Astrocyte (in vitro differentiated cells and primary cell): ENCODE results near the gene CCDC80. TPM values are rescaled to one million over a fixed set of nuclear protein-coding genes. Genes with fewer than 3 reads are reported as not detected.

Source experiments
- DNase-seq: peaks from one replicate; pipeline ENCODE4 v3.0.0-alpha.2; 2010; ENCODE audit warnings: low read depth
- FAIRE-seq: peaks from 2 replicates; lab custom pipeline; 2011; peaks lifted over from hg19 to GRCh38; lab: Jason Lieb, UNC
- H2AFZ ChIP-seq: 2 replicates; pipeline ENCODE4 v1.6.0; 2012; ENCODE audit warnings: low read depth, low read length, inconsistent platforms
- H3K27ac ChIP-seq: 2 replicates; pipeline ENCODE4 v1.5.1; 2011; ENCODE audit warnings: low read depth, low read length, inconsistent platforms
- H3K27me3 ChIP-seq: 2 replicates; pipeline ENCODE4 v1.6.0; 2011; ENCODE audit warnings: low read length, inconsistent platforms; ENCODE audit not compliant: insufficient read depth
- H3K36me3 ChIP-seq: 2 replicates; pipeline ENCODE4 v1.5.1; 2011; ENCODE audit warnings: low read length, inconsistent platforms; ENCODE audit not compliant: insufficient read depth
- H3K4me1 ChIP-seq: 2 replicates; pipeline ENCODE4 v1.5.1; 2011; ENCODE audit warnings: low read length, inconsistent platforms; ENCODE audit not compliant: insufficient read depth
- H3K4me2 ChIP-seq: 2 replicates; pipeline ENCODE4 v1.6.0; 2012; ENCODE audit warnings: low read length, inconsistent platforms
- H3K4me3 ChIP-seq: 2 replicates; pipeline ENCODE4 v1.5.1; 2011; ENCODE audit warnings: low read depth, mild to moderate bottlenecking, low read length, inconsistent platforms; ENCODE audit not compliant: insufficient read depth
- H3K79me2 ChIP-seq: 2 replicates; pipeline ENCODE4 v1.6.0; 2012; ENCODE audit warnings: mild to moderate bottlenecking, low read length, inconsistent platforms; ENCODE audit not compliant: insufficient read depth
- H3K9ac ChIP-seq: 2 replicates; pipeline ENCODE4 v1.6.0; 2012; ENCODE audit warnings: mild to moderate bottlenecking, low read length, inconsistent platforms
- H3K9me3 ChIP-seq: 2 replicates; pipeline ENCODE4 v1.5.1; 2012; ENCODE audit warnings: low read depth, mild to moderate bottlenecking, low read length, inconsistent platforms; ENCODE audit not compliant: insufficient read depth
- H4K20me1 ChIP-seq: 2 replicates; pipeline ENCODE4 v1.6.0; 2012; ENCODE audit warnings: low read length, inconsistent platforms; ENCODE audit not compliant: insufficient read depth
- H3K27ac Mint-ChIP-seq: one replicate; pipeline ENCODE4 v1.8.0; 2021; ENCODE audit warnings: mild to moderate bottlenecking, mixed read lengths; ENCODE audit not compliant: unreplicated experiment
- H3K27me3 Mint-ChIP-seq: one replicate; pipeline ENCODE4 v1.8.0; 2021; ENCODE audit warnings: low read depth, mixed read lengths; ENCODE audit not compliant: unreplicated experiment
- H3K36me3 Mint-ChIP-seq: one replicate; pipeline ENCODE4 v1.8.0; 2021; ENCODE audit warnings: low read depth, mixed read lengths; ENCODE audit not compliant: unreplicated experiment
- H3K4me1 Mint-ChIP-seq: one replicate; pipeline ENCODE4 v1.8.0; 2021; ENCODE audit warnings: low read depth, mixed read lengths; ENCODE audit not compliant: unreplicated experiment
- H3K4me3 Mint-ChIP-seq: one replicate; pipeline ENCODE4 v1.8.0; 2021; ENCODE audit warnings: mild to moderate bottlenecking, moderate library complexity, mixed read lengths; ENCODE audit not compliant: unreplicated experiment
- H3K9me3 Mint-ChIP-seq: one replicate; pipeline ENCODE4 v1.8.0; 2021; ENCODE audit warnings: mild to moderate bottlenecking, mixed read lengths; ENCODE audit not compliant: unreplicated experiment
- CTCF ChIP-seq: IDR thresholded peaks from 2 replicates; pipeline ENCODE4 v1.5.1; 2011; ENCODE audit warnings: low read depth, mild to moderate bottlenecking, inconsistent platforms, low read length, moderate library complexity; ENCODE audit not compliant: insufficient read depth
- EZH2 ChIP-seq: IDR thresholded peaks from 2 replicates; pipeline ENCODE4 v1.6.1; 2012; ENCODE audit warnings: mild to moderate bottlenecking, low read length, inconsistent platforms; ENCODE audit not compliant: insufficient read depth
- total RNA-seq: library from RNA; stranded (reverse); gene quantifications from 2 replicates; pipeline ENCODE4 v1.2.1, GENCODE V29; 2021

Gene CCDC80
- total RNA-seq, 1 donor from 2014 or later, result 272 TPM

- DNase-seq, result no peak
- no peak overlapping the region for H3K4me3 Mint-ChIP-seq
These were observed 38.6 kb downstream of the CCDC80 start for GRCh38 chr3:112602217-112602838.

GRCh38 chr3:112598731-112599130 lies 42.2 kb downstream of the CCDC80 start:
- TF ChIP-seq EZH2 (no peak), CTCF (no peak)

More at GRCh38 chr3:112602217-112602838, 38.6 kb downstream of the CCDC80 start:
- no peak overlapping the region for H3K27ac ChIP-seq
- H3K27me3 ChIP-seq, result no peaks in the 10 kb centered on the region
- H4K20me1 ChIP-seq, result no peaks in the 10 kb centered on the region
- no peaks in the 10 kb centered on the region for H3K27me3 Mint-ChIP-seq
- H3K79me2 ChIP-seq, result no peaks in the 10 kb centered on the region
- FAIRE-seq, result no peak
- no peak overlapping the region for H2AFZ ChIP-seq
- no peak overlapping the region for H3K27ac Mint-ChIP-seq
- H3K4me1 Mint-ChIP-seq, result peaks cover 15% of the 10 kb centered on the region
- H3K4me3 ChIP-seq, result no peak overlapping the region
- no peak overlapping the region for H3K4me2 ChIP-seq
- no peak for TF ChIP-seq CTCF
- no peak for TF ChIP-seq EZH2
- H3K4me1 ChIP-seq, result peaks cover 22% of the 10 kb centered on the region
- H3K9ac ChIP-seq, result no peak overlapping the region
- H3K9me3 Mint-ChIP-seq, result no peaks in the 10 kb centered on the region
- H3K9me3 ChIP-seq, result no peaks in the 10 kb centered on the region
- H3K36me3 ChIP-seq, result peaks cover 21% of the 10 kb centered on the region
- peaks cover 21% of the 10 kb centered on the region for H3K36me3 Mint-ChIP-seq

GRCh38 chr3:112597945-112598344 lies 43.0 kb downstream of the CCDC80 start:
- FAIRE-seq, result no peak

More at GRCh38 chr3:112598731-112599130, 42.2 kb downstream of the CCDC80 start:
- Mint-ChIP-seq H3K27ac (no peak overlapping the region), H3K4me3 (peak overlapping the region; percentile 20), H3K4me1 (peaks cover 7% of the 10 kb centered on the region), H3K9me3 (no peaks in the 10 kb centered on the region), H3K27me3 (no peaks in the 10 kb centered on the region), H3K36me3 (peaks cover 11% of the 10 kb centered on the region)
- no peaks in the 10 kb centered on the region for H3K79me2 ChIP-seq
- H3K4me3 ChIP-seq, result no peak overlapping the region
- peaks cover 14% of the 10 kb centered on the region for H3K36me3 ChIP-seq
- H3K4me1 ChIP-seq, result peaks cover 2% of the 10 kb centered on the region
- no peaks in the 10 kb centered on the region for H3K9me3 ChIP-seq
- no peaks in the 10 kb centered on the region for H3K27me3 ChIP-seq
- H3K4me2 ChIP-seq, result no peak overlapping the region
- FAIRE-seq, result no peak
- peak; percentile 25 for DNase-seq
- H2AFZ ChIP-seq, result no peak overlapping the region
- no peaks in the 10 kb centered on the region for H4K20me1 ChIP-seq
- no peak overlapping the region for H3K27ac ChIP-seq
- H3K9ac ChIP-seq, result no peak overlapping the region

More at GRCh38 chr3:112597945-112598344, 43.0 kb downstream of the CCDC80 start:
- no peaks in the 10 kb centered on the region for H3K4me1 ChIP-seq
- H4K20me1 ChIP-seq, result no peaks in the 10 kb centered on the region
- no peaks in the 10 kb centered on the region for H3K27me3 ChIP-seq
- no peak overlapping the region for H2AFZ ChIP-seq
- no peaks in the 10 kb centered on the region for H3K79me2 ChIP-seq
- peaks cover 12% of the 10 kb centered on the region for H3K36me3 ChIP-seq
- H3K36me3 Mint-ChIP-seq, result peaks cover 13% of the 10 kb centered on the region
- H3K27ac Mint-ChIP-seq, result no peak overlapping the region
- no peak for DNase-seq
- no peak overlapping the region for H3K9ac ChIP-seq
- peaks cover 7% of the 10 kb centered on the region for H3K4me1 Mint-ChIP-seq
- no peak overlapping the region for H3K27ac ChIP-seq
- TF ChIP-seq EZH2 (no peak), CTCF (no peak)
- H3K4me3 ChIP-seq, result no peak overlapping the region
- no peaks in the 10 kb centered on the region for H3K27me3 Mint-ChIP-seq
- H3K4me3 Mint-ChIP-seq, result no peak overlapping the region
- H3K9me3 ChIP-seq, result no peaks in the 10 kb centered on the region
- no peaks in the 10 kb centered on the region for H3K9me3 Mint-ChIP-seq
- H3K4me2 ChIP-seq, result no peak overlapping the region
